BLaER1 treated with 17β-estradiol and CSF1 and Interleukin-3, amounts not matched to agents 10 nM and 100 nM (cell line): Measurements from ENCODE around the gene GAST.

Experiments used
- H3K27ac ChIP-seq, 11 experiments: shearing (Covaris generic); formaldehyde crosslinking; 2 replicates each; pipeline ENCODE4 v1.8.1; 2022
- H3K27me3 ChIP-seq, 11 experiments: shearing (Covaris generic); formaldehyde crosslinking; 2 replicates each; pipeline ENCODE4 v1.8.1; 2022
- H3K36me3 ChIP-seq, 11 experiments: shearing (Covaris generic); formaldehyde crosslinking; 2 replicates each; pipeline ENCODE4 v1.8.1; 2022
- H3K4me1 ChIP-seq, 10 experiments: shearing (Covaris generic); formaldehyde crosslinking; 2 replicates each; pipeline ENCODE4 v1.8.1; 2022
- H3K4me2 ChIP-seq, 11 experiments: shearing (Covaris generic); formaldehyde crosslinking; 2 replicates each; pipeline ENCODE4 v1.8.1; 2022
- H3K4me3 ChIP-seq, 10 experiments: shearing (Covaris generic); formaldehyde crosslinking; 2 replicates each; pipeline ENCODE4 v1.8.1; 2022
- H3K9ac ChIP-seq, 11 experiments: shearing (Covaris generic); formaldehyde crosslinking; 2 replicates each; pipeline ENCODE4 v1.8.1; 2022
- H3K9me3 ChIP-seq, 11 experiments: shearing (Covaris generic); formaldehyde crosslinking; replicated peaks in 1 of 11; 2 replicates each; pipeline ENCODE4 v1.8.1; 2022
- H4K20me1 ChIP-seq, 11 experiments: shearing (Covaris generic); formaldehyde crosslinking; 2 replicates each; pipeline ENCODE4 v1.8.1; 2022
- Cebpa-rat ChIP-seq, 11 experiments: shearing (Covaris generic); IDR thresholded peaks; 2 replicates each; pipeline ENCODE4 v1.8.1; 2022

The GAST gene

GRCh38 chr17:41738077-41738800, 26.1 kb downstream of the GAST start:
- H3K4me2 ChIP-seq, result peak overlapping the region in 10 of 11 experiments; percentile 7 to 65 (median 38); a peak in 10 of 22 replicates
- TF ChIP-seq Cebpa-rat (IDR thresholded peaks at IDR 0.05), result no peak
- peaks cover 0 to 13% (median 0%) of the 10 kb centered on the region in 11 experiments; a peak in 6 of 22 replicates for H4K20me1 ChIP-seq
- H3K4me3 ChIP-seq, result no peak overlapping the region
- no peaks in the 10 kb centered on the region for H3K36me3 ChIP-seq
- H3K27ac ChIP-seq, result peak overlapping the region in 8 of 11 experiments; percentile 33 to 71 (median 47); a peak in 11 of 22 replicates
- H3K9me3 ChIP-seq, result no peaks in the 10 kb centered on the region
- peak overlapping the region in 8 of 11 experiments; percentile 5 to 63 (median 41); a peak in 13 of 22 replicates for H3K9ac ChIP-seq
- peaks cover 9 to 64% (median 50%) of the 10 kb centered on the region in 10 experiments for H3K4me1 ChIP-seq
- peaks cover 44 to 46% (median 46%) of the 10 kb centered on the region in 11 experiments for H3K27me3 ChIP-seq

GRCh38 chr17:41738801-41739112, 26.6 kb downstream of the GAST start:
- peak overlapping the region in 6 of 11 experiments; percentile 42 to 71 (median 50); a peak in 7 of 22 replicates for H3K27ac ChIP-seq

DNA sequence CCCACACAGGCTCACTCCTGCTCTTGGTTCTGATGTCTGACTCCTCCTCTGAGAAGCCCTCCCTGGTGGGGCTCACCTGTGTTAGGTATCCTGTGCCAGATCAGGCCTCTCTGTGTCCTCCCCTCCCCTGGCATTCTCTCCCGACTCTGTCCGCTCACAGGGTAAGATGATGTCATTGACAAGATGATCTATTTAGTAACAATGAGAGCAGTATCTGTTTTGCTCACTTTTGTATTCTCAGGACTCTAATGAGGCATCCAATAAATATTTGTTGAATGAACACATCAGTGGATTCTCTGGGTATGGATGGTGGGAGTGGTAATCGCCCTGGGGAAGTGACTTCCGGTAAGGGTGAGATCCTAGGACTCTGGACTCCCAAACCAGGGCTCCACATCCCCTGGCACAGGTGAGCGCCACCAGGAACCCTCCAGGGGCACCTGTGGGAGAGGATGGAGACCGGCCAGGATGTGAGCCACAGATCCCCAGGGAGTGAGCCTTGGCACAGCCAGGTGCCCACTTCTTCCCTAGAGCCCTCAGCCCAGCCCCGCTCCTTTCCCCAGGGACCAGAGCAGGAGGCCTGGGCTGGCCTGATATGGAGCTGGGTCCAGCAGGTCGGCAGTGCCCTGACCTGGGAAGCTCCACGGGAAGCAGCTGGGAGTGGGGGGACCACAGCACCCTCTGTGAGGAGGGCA, 27.7 kb downstream of the GAST start:
- Histone ChIP-seq H3K4me2 (peak overlapping the region in 8 of 11 experiments; percentile 25 to 80 (median 46); a peak in 14 of 22 replicates), H4K20me1 (peaks cover 0 to 4% (median 0%) of the 10 kb centered on the region in 11 experiments; a peak in 2 of 22 replicates), H3K36me3 (no peaks in the 10 kb centered on the region), H3K27me3 (peaks cover 28 to 31% (median 30%) of the 10 kb centered on the region in 11 experiments), H3K4me1 (peaks cover 0 to 53% (median 39%) of the 10 kb centered on the region in 10 experiments; a peak in 19 of 20 replicates), H3K4me3 (no peak overlapping the region), H3K9ac (peak overlapping the region in 4 of 11 experiments; percentile 2 to 34 (median 26); a peak in 3 of 22 replicates), H3K9me3 (no peaks in the 10 kb centered on the region), H3K27ac (peak overlapping the region in 1 of 11 experiments; percentile 15; a peak in 1 of 22 replicates)
- TF ChIP-seq Cebpa-rat (IDR thresholded peaks at IDR 0.05), result no peak

More at GRCh38 chr17:41738801-41739112, 26.6 kb downstream of the GAST start:
- TF ChIP-seq Cebpa-rat (IDR thresholded peaks at IDR 0.05), result no peak
- H3K4me2 ChIP-seq, result peak overlapping the region in 7 of 11 experiments; percentile 14 to 51 (median 28); a peak in 5 of 22 replicates
- H3K9ac ChIP-seq, result peak overlapping the region in 6 of 11 experiments; percentile 5 to 63 (median 40); a peak in 6 of 22 replicates
- H3K36me3 ChIP-seq, result no peaks in the 10 kb centered on the region
- no peaks in the 10 kb centered on the region for H3K9me3 ChIP-seq
- H3K4me3 ChIP-seq, result no peak overlapping the region
- H4K20me1 ChIP-seq, result peaks cover 0 to 13% (median 0%) of the 10 kb centered on the region in 11 experiments; a peak in 6 of 22 replicates
- peaks cover 9 to 64% (median 50%) of the 10 kb centered on the region in 10 experiments for H3K4me1 ChIP-seq
- H3K27me3 ChIP-seq, result peaks cover 39 to 41% (median 40%) of the 10 kb centered on the region in 11 experiments

GRCh38 chr17:41740506-41740905, 28.4 kb downstream of the GAST start:
- Histone ChIP-seq H3K4me1 (peaks cover 0 to 50% (median 34%) of the 10 kb centered on the region in 10 experiments; a peak in 16 of 20 replicates), H3K9ac (peak overlapping the region in 3 of 11 experiments; percentile 2 to 34 (median 28); a peak in 3 of 22 replicates), H3K27ac (no peak overlapping the region), H3K4me2 (peak overlapping the region in 6 of 11 experiments; percentile 39 to 80 (median 58); a peak in 9 of 22 replicates), H3K4me3 (no peak overlapping the region), H4K20me1 (no peaks in the 10 kb centered on the region; a peak in 1 of 22 replicates), H3K27me3 (peaks cover 21 to 24% (median 23%) of the 10 kb centered on the region in 11 experiments), H3K36me3 (no peaks in the 10 kb centered on the region), H3K9me3 (no peaks in the 10 kb centered on the region)
- TF ChIP-seq Cebpa-rat (IDR thresholded peaks at IDR 0.05), result no peak

DNA sequence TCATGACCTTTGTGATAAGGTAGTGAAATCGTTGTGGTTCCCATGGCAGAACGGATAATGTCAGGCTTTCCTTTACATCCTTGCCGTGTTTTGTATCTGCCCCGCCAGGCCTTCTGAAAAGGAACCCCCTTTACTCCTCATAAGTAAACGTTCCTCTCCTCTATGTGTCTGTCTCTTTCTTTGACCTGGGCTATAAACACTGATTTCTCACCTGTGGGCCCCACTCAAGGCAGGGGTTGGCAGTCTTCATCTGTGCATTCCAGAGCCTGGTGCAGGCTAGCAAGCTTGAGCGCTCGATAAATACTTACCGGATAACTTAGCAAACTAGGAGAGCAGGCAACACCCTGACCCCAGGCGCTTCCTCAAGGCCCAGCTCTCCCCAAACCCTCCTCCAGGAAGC, 29.6 kb downstream of the GAST start:
- Histone ChIP-seq H3K4me1 (peaks cover 0 to 43% (median 34%) of the 10 kb centered on the region in 10 experiments; a peak in 16 of 20 replicates), H3K27ac (no peak overlapping the region), H3K27me3 (peaks cover 9 to 12% (median 11%) of the 10 kb centered on the region in 11 experiments), H3K9me3 (no peaks in the 10 kb centered on the region), H3K4me2 (no peak overlapping the region), H3K9ac (no peak overlapping the region), H3K36me3 (no peaks in the 10 kb centered on the region), H3K4me3 (no peak overlapping the region), H4K20me1 (no peaks in the 10 kb centered on the region)
- no peak for TF ChIP-seq Cebpa-rat (IDR thresholded peaks at IDR 0.05)

DNA sequence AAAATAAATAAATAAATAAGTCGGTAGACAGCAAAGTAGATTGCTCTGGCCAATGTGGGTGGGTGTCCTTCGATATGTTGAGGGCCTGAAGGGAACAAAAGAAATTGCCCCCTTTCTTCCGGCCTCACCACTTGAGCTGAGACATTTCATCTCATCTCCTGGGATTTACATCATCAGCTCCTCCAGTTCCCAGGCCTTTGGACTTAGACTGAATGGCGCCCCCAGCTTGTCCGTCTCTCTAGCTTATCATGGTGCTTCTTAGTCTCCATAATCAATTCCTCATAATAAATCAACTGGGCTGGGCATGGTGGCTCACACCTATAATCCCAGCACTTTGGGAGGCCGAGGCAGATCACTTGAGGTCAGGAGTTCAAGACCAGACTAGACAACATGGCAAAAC, 36.1 kb downstream of the GAST start:
- no peaks in the 10 kb centered on the region for H3K9me3 ChIP-seq
- peaks cover 0 to 23% (median 14%) of the 10 kb centered on the region in 11 experiments; a peak in 12 of 22 replicates for H3K36me3 ChIP-seq
- H3K4me1 ChIP-seq, result peaks cover 0 to 28% (median 3%) of the 10 kb centered on the region in 10 experiments; a peak in 8 of 20 replicates
- no peak for TF ChIP-seq Cebpa-rat (IDR thresholded peaks at IDR 0.05)
- H3K27ac ChIP-seq, result no peak overlapping the region
- no peak overlapping the region for H3K4me3 ChIP-seq
- H3K4me2 ChIP-seq, result no peak overlapping the region
- H4K20me1 ChIP-seq, result peaks cover 0 to 6% (median 0%) of the 10 kb centered on the region in 11 experiments; a peak in 3 of 22 replicates
- H3K9ac ChIP-seq, result no peak overlapping the region
- no peaks in the 10 kb centered on the region for H3K27me3 ChIP-seq

GRCh38 chr17:41750862-41751261, 38.7 kb downstream of the GAST start:
- Histone ChIP-seq H4K20me1 (peaks cover 0 to 31% (median 18%) of the 10 kb centered on the region in 11 experiments; a peak in 15 of 22 replicates), H3K36me3 (peaks cover 22 to 48% (median 39%) of the 10 kb centered on the region in 11 experiments), H3K4me2 (peak overlapping the region in 4 of 11 experiments; percentile 1 to 45 (median 26); a peak in 5 of 22 replicates), H3K9me3 (no peaks in the 10 kb centered on the region), H3K27me3 (no peaks in the 10 kb centered on the region), H3K27ac (no peak overlapping the region), H3K9ac (no peak overlapping the region), H3K4me3 (no peak overlapping the region), H3K4me1 (peaks cover 0 to 31% (median 7%) of the 10 kb centered on the region in 10 experiments; a peak in 8 of 20 replicates)
- no peak for TF ChIP-seq Cebpa-rat (IDR thresholded peaks at IDR 0.05)

GRCh38 chr17:41751288-41751687, 39.2 kb downstream of the GAST start:
- Histone ChIP-seq H3K36me3 (peaks cover 26 to 52% (median 43%) of the 10 kb centered on the region in 11 experiments), H3K9me3 (no peaks in the 10 kb centered on the region), H4K20me1 (peaks cover 0 to 35% (median 22%) of the 10 kb centered on the region in 11 experiments; a peak in 15 of 22 replicates), H3K27ac (no peak overlapping the region), H3K4me2 (peak overlapping the region in 4 of 11 experiments; percentile 1 to 45 (median 26); a peak in 5 of 22 replicates), H3K27me3 (no peaks in the 10 kb centered on the region), H3K4me3 (no peak overlapping the region), H3K9ac (no peak overlapping the region), H3K4me1 (peaks cover 0 to 31% (median 7%) of the 10 kb centered on the region in 10 experiments; a peak in 8 of 20 replicates)
- no peak for TF ChIP-seq Cebpa-rat (IDR thresholded peaks at IDR 0.05)
